HG03432 (cell line): ENCODE results near the gene RHBDL3.
A peak's percentile ranks its signal among the peaks of the same experiment; 100 is the strongest.
"Not testable (repeated sequence)": the region's sequence is repeated elsewhere in the genome, so short reads cannot be mapped to it uniquely, and the experiment has no call there.

Experiments used
- ATAC-seq: cut with Tn5 transposase; IDR thresholded peaks from one replicate; pipeline ENCODE4 v1.9.1; 2021; ENCODE audit warnings: mild to moderate bottlenecking, moderate library complexity; ENCODE audit not compliant: unreplicated experiment

The RHBDL3 gene

GRCh38 chr17:32288615-32289014 is 23.0 kb downstream of the RHBDL3 start:
- ATAC-seq, result no peak

- no peak for ATAC-seq
These were observed 23.9 kb downstream of the RHBDL3 start for GRCh38 chr17:32289471-32290070.

- no peak for ATAC-seq
These were observed 26.5 kb downstream of the RHBDL3 start for GRCh38 chr17:32292094-32292493.

- no peak for ATAC-seq
These were observed 31.8 kb downstream of the RHBDL3 start for GRCh38 chr17:32297424-32297823.

- ATAC-seq, result no peak
These were observed 32.2 kb downstream of the RHBDL3 start for GRCh38 chr17:32297860-32298259.

GRCh38 chr17:32298298-32298697 is 32.7 kb downstream of the RHBDL3 start:
- no peak for ATAC-seq

- ATAC-seq, result no peak
These were observed 33.3 kb downstream of the RHBDL3 start for GRCh38 chr17:32298721-32299579.

GRCh38 chr17:32299580-32300164 is 34.0 kb downstream of the RHBDL3 start:
- no peak for ATAC-seq

- ATAC-seq, result no peak
These were observed 36.4 kb downstream of the RHBDL3 start for GRCh38 chr17:32302037-32302436.

GRCh38 chr17:32302860-32303649 is 37.4 kb downstream of the RHBDL3 start:
- no peak for ATAC-seq

- ATAC-seq, result no peak
These were observed 38.2 kb downstream of the RHBDL3 start for GRCh38 chr17:32303781-32304288.

- no peak for ATAC-seq
These were observed 39.4 kb downstream of the RHBDL3 start for GRCh38 chr17:32305049-32305448.

- ATAC-seq, result no peak
These were observed 42.0 kb downstream of the RHBDL3 start for GRCh38 chr17:32307658-32308057.

GRCh38 chr17:32311028-32311536 is 45.5 kb downstream of the RHBDL3 start:
- ATAC-seq, result no peak

- no peak for ATAC-seq
These were observed 49.0 kb downstream of the RHBDL3 start for GRCh38 chr17:32314636-32315035.

GRCh38 chr17:32315171-32315570 is 49.5 kb downstream of the RHBDL3 start:
- ATAC-seq, result no peak

GRCh38 chr17:32316653-32317052 is 51.0 kb downstream of the RHBDL3 start:
- ATAC-seq, result not testable (repeated sequence)

- no peak for ATAC-seq
These were observed 51.7 kb downstream of the RHBDL3 start for GRCh38 chr17:32317353-32317752.

GRCh38 chr17:32318071-32318470 is 52.4 kb downstream of the RHBDL3 start:
- ATAC-seq, result no peak

GRCh38 chr17:32319548-32319905 is 53.9 kb downstream of the RHBDL3 start:
- peak; percentile 72 for ATAC-seq

- ATAC-seq, result not testable (repeated sequence)
These were observed 54.4 kb downstream of the RHBDL3 start for GRCh38 chr17:32320080-32320479.
